HepG2 (cell line): ENCODE measurements around the gene CABP2. TPM values are rescaled to one million over a fixed set of nuclear protein-coding genes. Genes with fewer than 3 reads are reported as not detected.

ENCODE experiments used
- CEBPZ ChIP-seq: IDR thresholded peaks from 2 replicates; pipeline ENCODE4 v1.6.1; 2012; ENCODE audit warnings: low read length, improper control_type of control experiment
- ERF ChIP-seq: IDR thresholded peaks from 2 replicates; pipeline ENCODE4 v1.6.1; 2018; ENCODE audit warnings: missing biosample characterization, missing genetic modification reagents
- GTF3A ChIP-seq: sonication (generic); formaldehyde crosslinking; conservative IDR thresholded peaks from 2 replicates; pipeline ENCODE4 v1.4.0; 2020; ENCODE audit warnings: mild to moderate bottlenecking, missing genetic modification reagents
- HNRNPLL ChIP-seq: fragments of 200-400 bp; formaldehyde crosslinking; IDR thresholded peaks from 2 replicates; pipeline ENCODE4 v1.6.1; 2017; ENCODE audit warnings: mild to moderate bottlenecking, low read depth, low read length; ENCODE audit not compliant: poor library complexity, severe bottlenecking
- MED1 ChIP-seq: sonication (generic); formaldehyde crosslinking; IDR thresholded peaks from 2 replicates; pipeline ENCODE4 v1.4.0; 2020; ENCODE audit warnings: missing genetic modification reagents
- MXI1 ChIP-seq: IDR thresholded peaks from 3 replicates; pipeline ENCODE4 v1.6.1; 2012; ENCODE audit warnings: low read depth, low read length, inconsistent platforms, borderline replicate concordance
- POLR2AphosphoS5 ChIP-seq: IDR thresholded peaks from 2 replicates; pipeline ENCODE4 v1.6.1; 2012; ENCODE audit warnings: low read depth, low read length
- RARG ChIP-seq: sonication (generic); formaldehyde crosslinking; IDR thresholded peaks from 2 replicates; pipeline ENCODE4 v1.4.0; 2020; ENCODE audit warnings: low read depth, mild to moderate bottlenecking, missing genetic modification reagents
- SAFB2 ChIP-seq: sonication (generic); formaldehyde crosslinking; IDR thresholded peaks from 2 replicates; pipeline ENCODE4 v1.5.1; 2020; ENCODE audit warnings: missing genetic modification reagents, low read depth, mild to moderate bottlenecking, borderline replicate concordance
- SAP130 ChIP-seq: IDR thresholded peaks from 2 replicates; pipeline ENCODE4 v1.6.1; 2016; ENCODE audit warnings: low read depth
- SYNCRIP ChIP-seq: fragments of 200-400 bp; formaldehyde crosslinking; IDR thresholded peaks from 2 replicates; pipeline ENCODE4 v1.6.1; 2018; ENCODE audit warnings: mild to moderate bottlenecking, low read depth, low read length; ENCODE audit not compliant: insufficient read depth
- TCF7L2 ChIP-seq: IDR thresholded peaks from 2 replicates; pipeline ENCODE4 v1.6.1; 2011; ENCODE audit warnings: mild to moderate bottlenecking, low read depth, low read length, moderate library complexity
- YEATS4 ChIP-seq: sonication (generic); formaldehyde crosslinking; IDR thresholded peaks from 2 replicates; pipeline ENCODE4 v1.4.0; 2020; ENCODE audit warnings: missing genetic modification reagents, borderline replicate concordance
- ZMAT3 ChIP-seq: sonication (generic); formaldehyde crosslinking; conservative IDR thresholded peaks from 2 replicates; pipeline ENCODE4 v1.7.0; 2021; ENCODE audit warnings: missing genetic modification reagents
- ZNF335 ChIP-seq: sonication (generic); formaldehyde crosslinking; IDR thresholded peaks from 2 replicates; pipeline ENCODE4 v1.4.0; 2020; ENCODE audit warnings: missing genetic modification reagents
- ZNF629 ChIP-seq: sonication (generic); formaldehyde crosslinking; conservative IDR thresholded peaks from 2 replicates; pipeline ENCODE4 v1.5.0; 2020; ENCODE audit warnings: missing genetic modification reagents
- ZNF790 ChIP-seq: sonication (generic); formaldehyde crosslinking; IDR thresholded peaks from 2 replicates; pipeline ENCODE4 v1.8.0; 2022; ENCODE audit warnings: missing genetic modification reagents, mild to moderate bottlenecking, borderline replicate concordance
- polyA plus RNA-seq, 8 experiments: library from polyadenylated mRNA; depleted of rRNA in 3 of 8; stranded (reverse) in 7 of 8; unstranded in 1 of 8; fragments of >200 nt; fragmentation: Illumina TruSeq in 4 of 8; extraction: Trizol in 4 of 8; gene quantifications; 2 replicates each; pipeline versions ENCODE4 v1.2.1 to v1.2.3, GENCODE V29; 2011 to 2016; ENCODE audit warnings: low read depth in 4 of 8, missing spikeins in 1 of 8, mixed read lengths in 1 of 8; ENCODE audit not compliant: insufficient read depth in 1 of 8
- total RNA-seq, 5 experiments: library from RNA; depleted of rRNA; stranded (reverse); fragments of >200 nt; fragmentation: Illumina TruSeq; extraction: Trizol; gene quantifications; 2 replicates each; pipeline ENCODE4 v1.2.3, GENCODE V29; 2016; ENCODE audit warnings: low read depth in 1 of 5
- TF ChIP-seq, protein P1 (sequence below): sonication (generic); formaldehyde crosslinking; IDR thresholded peaks from 2 replicates; pipeline ENCODE4 v1.5.0; 2020; ENCODE audit warnings: mild to moderate bottlenecking, missing genetic modification reagents
- TF ChIP-seq, protein P2 (sequence below): sonication (generic); formaldehyde crosslinking; IDR thresholded peaks from 2 replicates; pipeline ENCODE4 v1.4.0; 2020; ENCODE audit warnings: missing genetic modification reagents, borderline replicate concordance
- TF ChIP-seq, protein P3 (sequence below): sonication (generic); formaldehyde crosslinking; IDR thresholded peaks from 2 replicates; pipeline ENCODE4 v1.4.0; 2020; ENCODE audit warnings: missing genetic modification reagents

Gene CABP2
- total and polyA plus RNA-seq, 2 of the 13 experiments (the other 11 are each of a cell fraction or from before 2014, with no cell fraction given) = not detected

DNA sequence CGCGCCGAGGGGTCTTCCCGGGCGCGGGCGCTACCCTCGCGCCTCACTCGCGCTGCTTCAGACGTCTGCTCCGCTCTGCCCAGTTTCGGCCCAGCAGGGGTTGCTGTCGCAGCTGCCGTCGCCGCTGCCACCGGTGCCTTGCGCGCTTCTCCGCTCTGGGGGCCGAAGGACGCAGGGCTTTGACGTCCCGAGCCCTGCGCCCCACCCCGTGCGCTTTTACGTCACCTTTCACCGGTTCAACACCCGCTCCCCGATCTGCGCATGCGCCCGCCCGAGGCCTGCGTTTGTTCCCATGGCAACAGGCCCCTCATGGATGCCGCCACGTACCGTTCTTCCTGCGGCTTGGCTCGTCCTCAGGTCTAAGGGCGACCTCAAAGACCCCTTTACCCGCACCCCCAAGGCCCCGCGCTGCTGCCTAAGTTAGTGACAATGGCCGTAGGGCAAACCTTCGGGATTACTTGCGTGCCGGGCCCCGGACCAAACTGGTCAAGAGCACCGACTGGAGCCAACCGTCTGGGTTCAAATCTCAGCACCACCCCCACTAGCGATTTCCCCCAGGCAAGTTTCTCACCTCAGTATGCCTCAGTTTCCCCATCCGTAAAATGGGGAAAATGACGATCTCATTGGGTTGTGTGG, 14.6 kb downstream of the CABP2 start (continued):
- TF ChIP-seq CEBPZ (no peak), ERF (peak; percentile 76; the same call in 1 of the 2 replicates), SAFB2 (peak; percentile 64; the same call in 1 of the 2 replicates), POLR2AphosphoS5 (no peak; the same call in 1 of the 2 replicates), RARG (no peak), ZNF790 (CRISPR knock-in tag) (no peak; the same call in 1 of the 2 replicates), GTF3A (no peak), ZNF629 (CRISPR knock-in tag) (0 out of 2 replicates have a peak, but pooled peaks have one; percentile 10), MXI1 (peak; percentile 98), MED1 (CRISPR knock-in tag) (peak; percentile 64), ZMAT3 (CRISPR knock-in tag) (0 out of 2 replicates have a peak, but pooled peaks have one; percentile 13), SAP130 (CRISPR knock-in tag) (peak; percentile 81), HNRNPLL (peak; percentile 39), YEATS4 (CRISPR knock-in tag) (peak; percentile 84; the same call in 1 of the 2 replicates), TCF7L2 (no peak), ZNF335 (0 out of 2 replicates have a peak, but pooled peaks have one; percentile 49), SYNCRIP (no peak)
- TF ChIP-seq, protein P1, sequence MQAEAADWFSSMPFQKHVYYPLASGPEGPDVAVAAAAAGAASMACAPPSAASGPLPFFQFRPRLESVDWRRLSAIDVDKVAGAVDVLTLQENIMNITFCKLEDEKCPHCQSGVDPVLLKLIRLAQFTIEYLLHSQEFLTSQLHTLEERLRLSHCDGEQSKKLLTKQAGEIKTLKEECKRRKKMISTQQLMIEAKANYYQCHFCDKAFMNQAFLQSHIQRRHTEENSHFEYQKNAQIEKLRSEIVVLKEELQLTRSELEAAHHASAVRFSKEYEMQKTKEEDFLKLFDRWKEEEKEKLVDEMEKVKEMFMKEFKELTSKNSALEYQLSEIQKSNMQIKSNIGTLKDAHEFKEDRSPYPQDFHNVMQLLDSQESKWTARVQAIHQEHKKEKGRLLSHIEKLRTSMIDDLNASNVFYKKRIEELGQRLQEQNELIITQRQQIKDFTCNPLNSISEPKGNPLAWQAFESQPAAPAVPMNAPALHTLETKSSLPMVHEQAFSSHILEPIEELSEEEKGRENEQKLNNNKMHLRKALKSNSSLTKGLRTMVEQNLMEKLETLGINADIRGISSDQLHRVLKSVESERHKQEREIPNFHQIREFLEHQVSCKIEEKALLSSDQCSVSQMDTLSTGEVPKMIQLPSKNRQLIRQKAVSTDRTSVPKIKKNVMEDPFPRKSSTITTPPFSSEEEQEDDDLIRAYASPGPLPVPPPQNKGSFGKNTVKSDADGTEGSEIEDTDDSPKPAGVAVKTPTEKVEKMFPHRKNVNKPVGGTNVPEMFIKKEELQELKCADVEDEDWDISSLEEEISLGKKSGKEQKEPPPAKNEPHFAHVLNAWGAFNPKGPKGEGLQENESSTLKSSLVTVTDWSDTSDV = 0 out of 2 replicates have a peak, but pooled peaks have one; percentile 61
- TF ChIP-seq, protein P2, sequence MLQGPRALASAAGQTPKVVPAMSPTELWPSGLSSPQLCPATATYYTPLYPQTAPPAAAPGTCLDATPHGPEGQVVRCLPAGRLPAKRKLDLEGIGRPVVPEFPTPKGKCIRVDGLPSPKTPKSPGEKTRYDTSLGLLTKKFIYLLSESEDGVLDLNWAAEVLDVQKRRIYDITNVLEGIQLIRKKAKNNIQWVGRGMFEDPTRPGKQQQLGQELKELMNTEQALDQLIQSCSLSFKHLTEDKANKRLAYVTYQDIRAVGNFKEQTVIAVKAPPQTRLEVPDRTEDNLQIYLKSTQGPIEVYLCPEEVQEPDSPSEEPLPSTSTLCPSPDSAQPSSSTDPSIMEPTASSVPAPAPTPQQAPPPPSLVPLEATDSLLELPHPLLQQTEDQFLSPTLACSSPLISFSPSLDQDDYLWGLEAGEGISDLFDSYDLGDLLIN (CRISPR knock-in tag) = peak; percentile 94; the same call in 1 of the 2 replicates
- TF ChIP-seq, protein P3, sequence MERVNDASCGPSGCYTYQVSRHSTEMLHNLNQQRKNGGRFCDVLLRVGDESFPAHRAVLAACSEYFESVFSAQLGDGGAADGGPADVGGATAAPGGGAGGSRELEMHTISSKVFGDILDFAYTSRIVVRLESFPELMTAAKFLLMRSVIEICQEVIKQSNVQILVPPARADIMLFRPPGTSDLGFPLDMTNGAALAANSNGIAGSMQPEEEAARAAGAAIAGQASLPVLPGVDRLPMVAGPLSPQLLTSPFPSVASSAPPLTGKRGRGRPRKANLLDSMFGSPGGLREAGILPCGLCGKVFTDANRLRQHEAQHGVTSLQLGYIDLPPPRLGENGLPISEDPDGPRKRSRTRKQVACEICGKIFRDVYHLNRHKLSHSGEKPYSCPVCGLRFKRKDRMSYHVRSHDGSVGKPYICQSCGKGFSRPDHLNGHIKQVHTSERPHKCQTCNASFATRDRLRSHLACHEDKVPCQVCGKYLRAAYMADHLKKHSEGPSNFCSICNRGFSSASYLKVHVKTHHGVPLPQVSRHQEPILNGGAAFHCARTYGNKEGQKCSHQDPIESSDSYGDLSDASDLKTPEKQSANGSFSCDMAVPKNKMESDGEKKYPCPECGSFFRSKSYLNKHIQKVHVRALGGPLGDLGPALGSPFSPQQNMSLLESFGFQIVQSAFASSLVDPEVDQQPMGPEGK (CRISPR knock-in tag) = peak; percentile 64
